CD4-positive, alpha-beta T cell (primary cell): Measurements from ENCODE around the gene ZNF783. TPM values are rescaled to one million over a fixed set of nuclear protein-coding genes. Genes with fewer than 3 reads are reported as not detected.
"Not testable (repeated sequence)": the region's sequence is repeated elsewhere in the genome, so short reads cannot be mapped to it uniquely, and the experiment has no call there.

Experiments
- ATAC-seq: fragments of 200-7000 bp; cut with Tn5 transposase; one replicate; pipeline ENCODE4 v1.10.0; 2022; ENCODE audit warnings: mild to moderate bottlenecking; ENCODE audit not compliant: poor library complexity
- CTCF ChIA-PET: fragments of 350-600 bp; sonication (Branson Sonifier 250); formaldehyde crosslinking; loops from one replicate; lab custom pipeline; 2021; ENCODE audit warnings: antibody characterized with exemption, inconsistent platforms; lab: Charles Lee
- POLR2A ChIA-PET: fragments of 350-600 bp; sonication (Branson Sonifier 250); formaldehyde crosslinking; loops from one replicate; lab custom pipeline; 2021; ENCODE audit warnings: antibody characterized with exemption, inconsistent platforms; lab: Charles Lee
- DNase-seq, 14 experiments: peaks; one replicate each; pipeline ENCODE4 v3.0.0-alpha.2; 2013 to 2020; ENCODE audit warnings: mixed read lengths in 2 of 14
- H3K27ac ChIP-seq, 2 donors: one replicate each; pipeline versions ENCODE4 v1.5.1 to v1.7.0; 2013; ENCODE audit warnings: low read length in 2 of 2, low read depth in 1 of 2, mild to moderate bottlenecking in 1 of 2
- H3K27me3 ChIP-seq, 2 experiments: 1 replicate in 1 of 2; 2 replicates in 1 of 2; pipeline versions ENCODE4 v1.6.1 to v1.7.0; 2013; ENCODE audit warnings: low read length in 2 of 2, control low read depth in 1 of 2, mild to moderate bottlenecking in 1 of 2, moderate library complexity in 1 of 2; ENCODE audit not compliant: insufficient read depth in 2 of 2, control insufficient read depth in 1 of 2
- H3K36me3 ChIP-seq: one replicate; pipeline ENCODE4 v1.6.1; 2013; ENCODE audit warnings: low read length, control low read depth; ENCODE audit not compliant: insufficient read depth
- H3K4me1 ChIP-seq: one replicate; pipeline ENCODE4 v1.6.1; 2013; ENCODE audit warnings: low read length, control low read depth; ENCODE audit not compliant: insufficient read depth
- H3K4me3 ChIP-seq: one replicate; pipeline ENCODE4 v1.5.1; 2013; ENCODE audit warnings: mild to moderate bottlenecking, low read length, moderate library complexity
- H3K9me3 ChIP-seq, 2 experiments: 1 replicate in 1 of 2; 2 replicates in 1 of 2; pipeline versions ENCODE4 v1.6.1 to v1.7.0; 2013; ENCODE audit warnings: low read length in 2 of 2, mild to moderate bottlenecking in 2 of 2, control low read depth in 1 of 2, moderate library complexity in 1 of 2; ENCODE audit not compliant: control insufficient read depth in 1 of 2, insufficient read depth in 1 of 2
- H3K27ac Mint-ChIP-seq: one replicate; pipeline ENCODE4 v1.8.0; 2020; ENCODE audit warnings: mixed read lengths
- H3K27me3 Mint-ChIP-seq: one replicate; pipeline ENCODE4 v1.8.0; 2021; ENCODE audit warnings: mixed read lengths
- H3K36me3 Mint-ChIP-seq: one replicate; pipeline ENCODE4 v1.8.0; 2021; ENCODE audit warnings: low read depth, mixed read lengths
- H3K4me1 Mint-ChIP-seq: one replicate; pipeline ENCODE4 v1.8.0; 2021; ENCODE audit warnings: low read depth, mixed read lengths
- H3K4me3 Mint-ChIP-seq: one replicate; pipeline ENCODE4 v1.8.0; 2020; ENCODE audit warnings: mild to moderate bottlenecking, mixed read lengths
- H3K9me3 Mint-ChIP-seq: one replicate; pipeline ENCODE4 v1.8.0; 2020; ENCODE audit warnings: mixed read lengths
- intact Hi-C, 2 experiments: fragments of 100-400 bp; cut with DNase I in 1 of 2; cut with micrococcal nuclease in 1 of 2; formaldehyde crosslinking; loops; one replicate each; pipeline versions ENCODE4 v1.15.1 to v1.9.0; 2023 to 2025; cut with DNase I, micrococcal nuclease
- total RNA-seq, 174 experiments: library from RNA in 2 of 174; stranded (reverse) in 2 of 174; gene quantifications; one replicate each; pipeline ENCODE4 v1.2.3 and lab custom pipeline; 2021 to 2026
- TF ChIP-seq, protein P1 (sequence below): fragments of 200-600 bp; IDR thresholded peaks from one replicate; pipeline ENCODE4 v1.8.0; 2022; ENCODE audit warnings: antibody characterized with exemption, mild to moderate bottlenecking

ZNF783 gene
- total RNA-seq, 2 experiments from 2014 or later, result 27.6 to 29.0 TPM

DNA sequence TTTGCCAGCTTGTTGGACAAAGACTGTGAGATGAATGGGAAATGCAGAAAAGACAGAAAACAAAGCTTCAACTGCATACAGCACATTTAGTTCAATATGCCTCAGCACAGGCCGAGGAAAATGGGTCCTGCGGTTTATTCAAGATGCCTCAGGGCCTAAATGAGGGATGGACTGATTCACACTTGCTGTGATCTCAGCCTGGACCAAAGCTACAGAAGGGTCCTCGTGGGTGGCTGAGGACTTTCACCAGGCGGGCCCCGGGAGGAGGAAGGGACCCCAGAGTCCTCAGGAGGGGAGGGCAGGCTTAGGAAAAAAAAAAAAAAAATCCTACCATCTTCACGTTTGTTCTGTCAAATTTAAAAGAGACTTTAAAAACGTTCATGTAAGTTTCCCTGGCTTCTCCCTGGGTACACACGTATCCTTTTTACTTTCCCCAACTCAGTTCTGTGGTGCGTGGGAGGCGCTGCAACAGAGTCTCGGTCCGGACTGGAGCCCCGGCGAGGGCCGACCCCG, 624 bp upstream of the ZNF783 start:
- Histone ChIP-seq H3K36me3 (peaks cover 18% of the 10 kb centered on the region), H3K9me3 (no peaks in the 10 kb centered on the region), H3K27me3 (no peaks in the 10 kb centered on the region), H3K4me1 (peaks cover 28% of the 10 kb centered on the region), H3K27ac (peak overlapping the region in 1 of 2 donors; percentile 42), H3K4me3 (peak overlapping the region; percentile 56)
- DNase-seq, result peak in 2 of 14 experiments; percentile 36 to 49
- H3K4me3 Mint-ChIP-seq, result peak overlapping the region; percentile 89
- no peaks in the 10 kb centered on the region for H3K9me3 Mint-ChIP-seq
- intact Hi-C loops, result loop anchor here (2.0 to 10.0 kb wide), 6 partner anchors 114 to 583 kb away; partner anchors contain the start of genes ZNF398 (in 1 of the 2) and ZNF746 (in 1 of the 2)
- peak overlapping the region; percentile 80 for H3K27ac Mint-ChIP-seq
- H3K4me1 Mint-ChIP-seq, result peaks cover 38% of the 10 kb centered on the region
- ATAC-seq, result no peak
- ChIA-PET CTCF (interaction anchor here (0.6 to 3.5 kb wide), 17 partner anchors 8 to 363 kb away, joined by 3 to 56 read pairs (median 5); partner anchors contain the start of genes ZNF282, ZNF398, ZNF425 and ZNF777), POLR2A (interaction anchor here (0.6 to 4.7 kb wide), 15 partner anchors 21 to 363 kb away, joined by 3 to 144 read pairs (median 6); partner anchors contain the start of genes ZNF212, ZNF282, ZNF398 and ZNF425)
- H3K27me3 Mint-ChIP-seq, result no peaks in the 10 kb centered on the region
- H3K36me3 Mint-ChIP-seq, result peaks cover 25% of the 10 kb centered on the region
- TF ChIP-seq, protein P1, sequence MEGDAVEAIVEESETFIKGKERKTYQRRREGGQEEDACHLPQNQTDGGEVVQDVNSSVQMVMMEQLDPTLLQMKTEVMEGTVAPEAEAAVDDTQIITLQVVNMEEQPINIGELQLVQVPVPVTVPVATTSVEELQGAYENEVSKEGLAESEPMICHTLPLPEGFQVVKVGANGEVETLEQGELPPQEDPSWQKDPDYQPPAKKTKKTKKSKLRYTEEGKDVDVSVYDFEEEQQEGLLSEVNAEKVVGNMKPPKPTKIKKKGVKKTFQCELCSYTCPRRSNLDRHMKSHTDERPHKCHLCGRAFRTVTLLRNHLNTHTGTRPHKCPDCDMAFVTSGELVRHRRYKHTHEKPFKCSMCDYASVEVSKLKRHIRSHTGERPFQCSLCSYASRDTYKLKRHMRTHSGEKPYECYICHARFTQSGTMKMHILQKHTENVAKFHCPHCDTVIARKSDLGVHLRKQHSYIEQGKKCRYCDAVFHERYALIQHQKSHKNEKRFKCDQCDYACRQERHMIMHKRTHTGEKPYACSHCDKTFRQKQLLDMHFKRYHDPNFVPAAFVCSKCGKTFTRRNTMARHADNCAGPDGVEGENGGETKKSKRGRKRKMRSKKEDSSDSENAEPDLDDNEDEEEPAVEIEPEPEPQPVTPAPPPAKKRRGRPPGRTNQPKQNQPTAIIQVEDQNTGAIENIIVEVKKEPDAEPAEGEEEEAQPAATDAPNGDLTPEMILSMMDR, result no peak

DNA sequence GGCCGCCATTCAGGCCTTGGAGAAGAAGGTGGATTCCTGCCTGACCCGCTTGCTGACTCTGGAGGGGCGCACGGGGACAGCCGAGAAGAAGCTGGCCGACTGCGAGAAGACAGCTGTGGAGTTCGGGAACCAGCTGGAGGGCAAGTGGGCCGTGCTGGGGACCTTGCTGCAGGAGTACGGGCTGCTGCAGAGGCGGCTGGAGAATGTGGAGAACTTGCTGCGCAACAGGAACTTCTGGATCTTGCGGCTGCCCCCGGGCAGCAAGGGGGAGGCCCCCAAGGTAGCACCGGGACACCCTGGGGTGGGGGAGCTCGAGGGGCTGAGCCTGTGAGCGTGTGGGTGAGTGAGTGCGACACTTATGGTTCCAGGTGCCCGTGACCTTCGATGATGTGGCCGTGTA, 4.5 kb downstream of the ZNF783 start:
- ATAC-seq (no peak), DNase-seq (no peak)
- CTCF ChIA-PET, result no interaction called here
- Histone ChIP-seq H3K27me3 (no peaks in the 10 kb centered on the region), H3K27ac (no peak overlapping the region), H3K4me3 (no peak overlapping the region), H3K9me3 (no peaks in the 10 kb centered on the region), H3K36me3 (peaks cover 56% of the 10 kb centered on the region), H3K4me1 (peaks cover 24% of the 10 kb centered on the region)
- Mint-ChIP-seq H3K9me3 (no peaks in the 10 kb centered on the region), H3K27me3 (no peaks in the 10 kb centered on the region), H3K4me3 (no peak overlapping the region), H3K4me1 (peaks cover 32% of the 10 kb centered on the region), H3K36me3 (peaks cover 73% of the 10 kb centered on the region), H3K27ac (no peak overlapping the region)
- TF ChIP-seq, protein P1, result no peak
- intact Hi-C loops, result loop anchor here in 1 of 2 experiments (10.0 kb wide), 1 partner anchor 578 kb away; no protein-coding TSS in a partner anchor
- POLR2A ChIA-PET, result interaction anchor here (3.1 kb wide), 1 partner anchor 18 kb away, joined by 14 read pairs; no protein-coding TSS in a partner anchor

DNA sequence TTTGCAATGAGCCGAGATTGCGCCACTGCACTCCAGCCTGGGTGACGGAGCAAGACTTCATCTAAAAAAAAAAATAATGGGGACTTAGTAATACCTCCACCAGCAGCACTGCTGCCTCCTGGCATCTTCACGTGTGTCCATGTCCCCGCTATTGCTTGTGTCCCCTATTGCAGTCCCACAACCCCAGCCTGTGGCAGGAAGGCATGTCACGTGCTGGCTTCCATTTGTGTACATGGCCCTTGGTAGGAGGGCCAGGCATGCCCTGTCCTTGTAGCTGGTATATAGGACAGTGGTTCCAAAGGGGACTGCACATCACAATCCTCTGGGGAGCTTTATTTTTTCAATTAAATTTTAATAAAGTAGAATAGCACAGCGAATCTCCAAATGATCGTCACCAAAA, 5.7 kb downstream of the ZNF783 start:
- no peak overlapping the region for H3K27ac ChIP-seq
- H3K9me3 ChIP-seq, result no peaks in the 10 kb centered on the region
- peaks cover 64% of the 10 kb centered on the region for H3K36me3 ChIP-seq
- no peak for ATAC-seq
- Mint-ChIP-seq H3K4me3 (no peak overlapping the region), H3K9me3 (no peaks in the 10 kb centered on the region), H3K27me3 (no peaks in the 10 kb centered on the region), H3K27ac (no peak overlapping the region), H3K36me3 (peaks cover 83% of the 10 kb centered on the region), H3K4me1 (peaks cover 30% of the 10 kb centered on the region)
- POLR2A ChIA-PET, result interaction anchor here (0.9 kb wide), 1 partner anchor 17 kb away, joined by 5 read pairs; no protein-coding TSS in a partner anchor
- CTCF ChIA-PET, result no interaction called here
- TF ChIP-seq, protein P1, result no peak
- H3K4me3 ChIP-seq, result no peak overlapping the region
- no peak for DNase-seq
- H3K4me1 ChIP-seq, result peaks cover 17% of the 10 kb centered on the region
- intact Hi-C loops, result loop anchor here in 1 of 2 experiments (10.0 kb wide), 1 partner anchor 577 kb away; no protein-coding TSS in a partner anchor
- H3K27me3 ChIP-seq, result no peaks in the 10 kb centered on the region

DNA sequence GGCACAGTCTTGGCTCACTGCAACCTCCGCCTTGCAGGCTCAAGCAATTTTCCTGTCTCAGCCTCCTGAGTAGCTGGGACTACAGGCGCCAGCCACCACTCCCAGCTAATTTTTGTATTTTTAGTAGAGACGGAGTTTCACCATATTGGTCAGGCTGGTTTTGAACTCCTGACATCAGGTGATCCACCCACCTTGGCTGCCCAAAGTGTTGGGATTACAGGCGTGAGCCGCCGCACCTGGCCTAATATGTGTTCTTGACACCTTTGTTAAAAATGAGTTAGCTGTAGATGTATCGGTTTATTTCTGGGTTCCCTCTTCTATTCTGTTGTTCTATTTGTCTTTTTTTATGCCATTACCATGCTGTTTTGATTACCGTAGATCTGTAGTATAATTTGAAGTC, 12.4 kb downstream of the ZNF783 start:
- POLR2A ChIA-PET, result interaction anchor here (1.3 kb wide), 1 partner anchor 11 kb away, joined by 5 read pairs; no protein-coding TSS in a partner anchor

More for the DNA sequence above, 12.4 kb downstream of the ZNF783 start:
- H3K9me3 ChIP-seq, H3K27me3 Mint-ChIP-seq, intact Hi-C loops, H3K4me3 ChIP-seq, H3K27me3 ChIP-seq, H3K27ac ChIP-seq, ATAC-seq, H3K9me3 Mint-ChIP-seq, H3K4me3 Mint-ChIP-seq, H3K27ac Mint-ChIP-seq, DNase-seq, H3K4me1 ChIP-seq: not testable (repeated sequence)
- CTCF ChIA-PET, result interaction anchor here (1.8 kb wide), 1 partner anchor 13 kb away, joined by 5 read pairs; the partner anchor contains the start of gene ZNF783
- Mint-ChIP-seq H3K36me3 (peaks cover 85% of the 10 kb centered on the region), H3K4me1 (peaks cover 12% of the 10 kb centered on the region)
- H3K36me3 ChIP-seq, result peaks cover 55% of the 10 kb centered on the region
